IgD-negative memory B cell (primary cell): ENCODE results near the gene CASTOR1. TPM values are rescaled to one million over a fixed set of nuclear protein-coding genes. Genes with fewer than 3 reads are reported as not detected.

Experiments used
- H3K27ac Mint-ChIP-seq, 3 donors: one replicate each; pipeline ENCODE4 v1.8.0; 2020 to 2022; ENCODE audit warnings: mild to moderate bottlenecking in 3 of 3, mixed read lengths in 3 of 3, moderate library complexity in 1 of 3
- H3K27me3 Mint-ChIP-seq: one replicate; pipeline ENCODE4 v1.8.0; 2021; ENCODE audit warnings: mixed read lengths
- H3K36me3 Mint-ChIP-seq: one replicate; pipeline ENCODE4 v1.8.0; 2020; ENCODE audit warnings: mild to moderate bottlenecking, mixed read lengths
- H3K4me1 Mint-ChIP-seq, 3 donors: one replicate each; pipeline ENCODE4 v1.8.0; 2020 to 2022; ENCODE audit warnings: mixed read lengths in 3 of 3, mild to moderate bottlenecking in 1 of 3
- H3K4me3 Mint-ChIP-seq, 4 donors: one replicate each; pipeline ENCODE4 v1.8.0; 2020 to 2022; ENCODE audit warnings: mild to moderate bottlenecking in 4 of 4, mixed read lengths in 4 of 4, moderate library complexity in 3 of 4
- H3K9me3 Mint-ChIP-seq, 3 donors: one replicate each; pipeline ENCODE4 v1.8.0; 2020 to 2021; ENCODE audit warnings: mixed read lengths in 3 of 3, mild to moderate bottlenecking in 1 of 3
- polyA plus RNA-seq: library from polyadenylated mRNA; unstranded; fragments of 300-500 nt; fragmentation: Illumina TruSeq; gene quantifications from one replicate; pipeline ENCODE4 v1.2.3, GENCODE V29; 2021

The CASTOR1 gene
- polyA plus RNA-seq, 1 donor from 2014 or later, result 15.7 TPM

DNA sequence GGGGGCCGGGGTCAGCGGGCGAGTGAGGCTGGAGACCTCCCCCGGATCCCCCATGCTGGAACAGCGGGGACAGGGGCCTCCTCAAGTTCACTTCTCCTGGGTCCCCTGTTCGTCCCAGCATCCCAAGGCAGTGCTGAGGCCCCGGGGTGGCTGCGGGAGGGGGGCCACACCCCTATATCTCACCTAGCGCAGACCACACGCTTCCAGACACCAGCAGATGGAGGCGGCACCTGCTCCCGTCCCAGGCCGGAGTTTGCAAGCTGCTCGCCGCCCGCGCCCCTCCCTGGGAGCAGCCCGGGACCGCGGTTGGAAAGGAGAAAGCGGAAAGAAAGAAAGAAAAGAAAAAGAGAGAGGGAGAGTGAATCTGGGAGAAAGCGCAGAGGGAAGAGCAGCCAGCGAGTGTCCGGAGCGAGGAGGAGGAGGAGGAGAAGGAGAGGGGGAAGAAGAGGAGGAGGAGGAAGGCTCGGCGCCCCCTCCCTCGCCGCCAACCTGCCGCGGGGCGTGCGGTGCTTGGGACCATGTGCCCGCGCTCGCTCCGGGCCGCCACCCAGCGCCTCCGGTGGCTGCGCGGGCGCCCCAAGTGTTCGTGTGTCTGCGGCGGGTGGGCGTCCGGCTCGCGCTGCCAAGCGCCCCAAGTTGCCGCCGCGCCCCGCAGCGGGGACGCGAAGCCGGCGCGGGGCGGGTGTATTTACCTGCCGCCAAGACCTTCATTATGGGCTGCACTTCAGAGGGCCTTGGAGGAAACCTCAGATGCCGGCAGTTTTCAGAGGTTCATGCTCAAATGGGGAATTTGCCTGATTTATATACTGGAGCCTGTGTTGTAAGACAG lies 43.1 kb downstream of the CASTOR1 start, which contains the start of gene LIF:
Gene LIF (minus strand): TSS at position 775 of the 829 bp plus-strand sequence. CDS start 64 bp downstream, at position 711.
- H3K36me3 Mint-ChIP-seq, result no peaks in the 10 kb centered on the region
- H3K4me1 Mint-ChIP-seq, result peaks cover 0 to 12% (median 2%) of the 10 kb centered on the region in 3 donors
- peaks cover 27% of the 10 kb centered on the region for H3K27me3 Mint-ChIP-seq
- H3K9me3 Mint-ChIP-seq, result no peaks in the 10 kb centered on the region
- peak within 1 kb of the TSS in 1 of 3 donors; percentile 73 for H3K27ac Mint-ChIP-seq
- H3K4me3 Mint-ChIP-seq, result peak within 1 kb of the TSS in 3 of 4 donors; percentile 54 to 79 (median 60)

DNA sequence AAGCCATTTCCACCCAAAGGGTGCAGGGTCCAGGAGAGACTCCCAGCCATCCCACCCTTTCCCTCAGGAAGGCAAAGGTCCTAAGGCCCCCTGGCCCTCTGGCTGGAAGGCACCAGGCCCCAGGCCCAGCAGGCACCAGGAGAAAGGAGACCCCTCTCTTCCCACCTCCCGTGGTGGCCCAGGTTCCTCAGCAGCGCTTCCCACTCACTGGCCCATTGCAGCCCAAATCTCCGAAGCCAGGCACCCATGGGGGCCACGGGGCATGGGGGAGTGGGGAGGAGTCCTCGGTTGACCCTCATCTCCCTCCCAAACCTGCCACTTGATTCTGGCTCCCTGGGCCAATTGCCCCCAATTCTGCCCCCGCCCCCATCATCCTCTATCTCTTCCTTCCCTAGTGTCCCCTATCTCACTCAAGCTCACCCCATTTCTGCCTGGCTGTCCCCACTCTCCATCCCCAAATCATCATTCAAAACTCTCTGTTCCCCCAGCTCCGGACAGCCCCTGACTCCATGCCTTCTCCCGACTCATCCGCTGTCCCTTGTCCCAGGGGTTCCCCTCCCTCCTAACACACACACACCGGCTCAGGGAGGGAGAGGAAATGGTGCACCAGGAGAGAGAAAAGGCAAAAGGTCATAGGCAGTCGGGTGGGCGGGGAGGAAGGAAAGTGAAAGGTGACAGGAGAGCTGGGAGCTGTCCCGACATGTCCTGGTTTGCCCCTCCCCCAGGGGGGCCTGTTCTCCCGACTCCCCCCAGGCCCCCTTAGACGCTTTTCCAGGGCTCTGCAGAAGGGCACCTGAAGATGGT lies 43.9 kb downstream of the CASTOR1 start:
- Mint-ChIP-seq H3K27ac (no peak overlapping the region), H3K4me1 (peaks cover 8 to 20% (median 9%) of the 10 kb centered on the region in 3 donors), H3K9me3 (no peaks in the 10 kb centered on the region), H3K36me3 (no peaks in the 10 kb centered on the region), H3K27me3 (peaks cover 28% of the 10 kb centered on the region), H3K4me3 (no peak overlapping the region)

DNA sequence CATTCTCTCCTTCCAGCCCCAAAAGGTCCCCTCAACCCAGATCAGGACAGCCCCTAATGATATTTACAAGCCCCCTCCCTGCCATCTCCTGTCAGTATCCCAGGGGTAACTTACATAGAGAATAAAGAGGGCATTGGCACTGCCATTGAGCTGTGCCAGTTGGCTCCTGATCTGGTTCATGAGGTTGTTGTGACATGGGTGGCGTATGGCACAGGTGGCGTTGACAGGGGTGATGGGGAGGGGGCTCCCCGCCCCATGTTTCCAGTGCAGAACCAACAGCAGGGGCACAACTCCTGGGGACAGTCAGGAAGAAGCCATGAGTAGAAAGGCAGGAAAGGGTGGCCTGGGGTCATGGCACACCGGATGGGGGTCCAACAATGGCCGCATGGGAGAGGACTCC lies 44.7 kb downstream of the CASTOR1 start:
- Mint-ChIP-seq H3K4me3 (no peak overlapping the region), H3K9me3 (no peaks in the 10 kb centered on the region), H3K27me3 (peaks cover 28% of the 10 kb centered on the region), H3K36me3 (no peaks in the 10 kb centered on the region), H3K27ac (no peak overlapping the region), H3K4me1 (peaks cover 8 to 20% (median 9%) of the 10 kb centered on the region in 3 donors)

DNA sequence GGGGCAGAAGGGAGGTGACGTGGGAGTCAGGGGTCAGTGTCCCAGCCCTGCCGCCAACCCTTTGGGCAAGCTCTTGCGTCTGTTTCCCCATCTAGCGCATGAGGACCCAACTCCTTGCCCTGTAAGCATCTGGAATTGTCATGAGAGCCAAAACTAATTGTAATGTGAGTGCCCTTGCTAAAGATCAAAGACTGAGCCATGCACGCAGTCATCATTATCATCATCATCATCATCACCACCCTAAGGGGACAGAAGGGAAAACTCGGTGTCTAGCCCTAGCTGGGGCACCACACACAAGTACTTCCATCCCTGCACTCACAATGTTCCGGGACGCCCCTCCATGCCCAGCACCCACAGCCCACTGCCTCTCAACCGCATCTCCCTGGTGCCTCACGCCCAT lies 45.2 kb downstream of the CASTOR1 start:
- no peaks in the 10 kb centered on the region for H3K36me3 Mint-ChIP-seq
- H3K27me3 Mint-ChIP-seq, result peaks cover 28% of the 10 kb centered on the region
- H3K4me3 Mint-ChIP-seq, result peak overlapping the region in 1 of 4 donors; percentile 31

DNA sequence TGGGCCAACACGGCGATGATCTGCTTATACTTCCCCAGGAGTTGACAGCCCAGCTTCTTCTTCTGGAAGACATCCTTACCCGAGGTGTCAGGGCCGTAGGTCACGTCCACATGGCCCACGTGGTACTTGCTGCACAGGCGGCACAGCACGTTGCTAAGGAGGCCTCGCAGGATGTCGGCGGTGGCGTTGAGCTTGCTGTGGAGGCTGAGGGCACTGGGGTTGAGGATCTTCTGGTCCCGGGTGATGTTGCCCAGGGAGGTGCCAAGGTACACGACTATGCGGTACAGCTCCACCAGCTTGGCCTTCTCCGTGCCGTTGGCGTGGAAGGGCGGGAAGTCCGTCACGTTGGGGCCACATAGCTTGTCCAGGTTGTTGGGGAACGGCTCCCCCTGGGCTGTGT lies 45.6 kb downstream of the CASTOR1 start:
- H3K9me3 Mint-ChIP-seq, result no peaks in the 10 kb centered on the region
- peaks cover 8 to 20% (median 9%) of the 10 kb centered on the region in 3 donors for H3K4me1 Mint-ChIP-seq
- peaks cover 28% of the 10 kb centered on the region for H3K27me3 Mint-ChIP-seq
- H3K36me3 Mint-ChIP-seq, result no peaks in the 10 kb centered on the region
- no peak overlapping the region for H3K4me3 Mint-ChIP-seq
- H3K27ac Mint-ChIP-seq, result no peak overlapping the region

More for the DNA sequence above, 45.2 kb downstream of the CASTOR1 start:
- Mint-ChIP-seq H3K4me1 (peaks cover 8 to 20% (median 9%) of the 10 kb centered on the region in 3 donors), H3K27ac (no peak overlapping the region), H3K9me3 (no peaks in the 10 kb centered on the region)

DNA sequence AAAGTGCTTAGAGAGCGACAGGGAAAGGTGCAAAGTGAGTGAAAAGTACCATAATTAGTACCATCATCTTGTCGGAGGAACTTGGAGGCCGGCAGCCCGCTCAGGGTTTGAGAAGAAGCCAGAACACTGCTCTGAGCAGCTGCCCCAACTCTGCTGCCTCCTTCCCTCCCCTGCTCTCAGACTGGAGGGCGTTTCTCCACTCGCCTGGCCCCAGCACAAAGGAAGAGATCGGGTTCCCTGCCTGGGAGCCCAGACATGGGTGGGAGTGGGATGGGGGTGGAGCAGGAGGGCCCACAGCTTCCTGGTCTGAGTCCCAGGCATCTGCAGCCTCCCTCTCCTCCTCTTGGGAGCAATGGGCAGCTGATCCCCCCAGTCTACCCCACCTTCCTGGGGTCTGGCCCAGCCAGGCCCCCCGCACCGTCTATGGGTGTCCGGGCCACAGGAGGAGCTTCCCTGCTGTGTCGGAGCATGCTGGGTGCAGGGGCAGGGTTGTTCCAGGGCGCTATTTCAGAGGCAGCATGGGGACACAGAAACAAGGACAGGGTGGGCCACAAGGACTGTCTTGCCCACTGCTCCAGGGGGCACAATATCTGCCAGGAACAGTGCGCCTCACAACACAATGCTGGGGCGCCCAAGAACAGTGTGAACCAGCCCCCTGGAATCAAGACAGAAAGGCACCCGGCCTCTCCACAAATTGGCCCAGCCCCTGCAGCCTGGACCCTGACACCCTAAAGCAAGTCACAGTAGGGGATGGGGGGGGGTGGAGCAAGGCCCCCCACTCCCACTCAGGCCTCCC lies 47.5 kb downstream of the CASTOR1 start:
- no peak overlapping the region for H3K4me3 Mint-ChIP-seq
- peaks cover 1% of the 10 kb centered on the region for H3K36me3 Mint-ChIP-seq

DNA sequence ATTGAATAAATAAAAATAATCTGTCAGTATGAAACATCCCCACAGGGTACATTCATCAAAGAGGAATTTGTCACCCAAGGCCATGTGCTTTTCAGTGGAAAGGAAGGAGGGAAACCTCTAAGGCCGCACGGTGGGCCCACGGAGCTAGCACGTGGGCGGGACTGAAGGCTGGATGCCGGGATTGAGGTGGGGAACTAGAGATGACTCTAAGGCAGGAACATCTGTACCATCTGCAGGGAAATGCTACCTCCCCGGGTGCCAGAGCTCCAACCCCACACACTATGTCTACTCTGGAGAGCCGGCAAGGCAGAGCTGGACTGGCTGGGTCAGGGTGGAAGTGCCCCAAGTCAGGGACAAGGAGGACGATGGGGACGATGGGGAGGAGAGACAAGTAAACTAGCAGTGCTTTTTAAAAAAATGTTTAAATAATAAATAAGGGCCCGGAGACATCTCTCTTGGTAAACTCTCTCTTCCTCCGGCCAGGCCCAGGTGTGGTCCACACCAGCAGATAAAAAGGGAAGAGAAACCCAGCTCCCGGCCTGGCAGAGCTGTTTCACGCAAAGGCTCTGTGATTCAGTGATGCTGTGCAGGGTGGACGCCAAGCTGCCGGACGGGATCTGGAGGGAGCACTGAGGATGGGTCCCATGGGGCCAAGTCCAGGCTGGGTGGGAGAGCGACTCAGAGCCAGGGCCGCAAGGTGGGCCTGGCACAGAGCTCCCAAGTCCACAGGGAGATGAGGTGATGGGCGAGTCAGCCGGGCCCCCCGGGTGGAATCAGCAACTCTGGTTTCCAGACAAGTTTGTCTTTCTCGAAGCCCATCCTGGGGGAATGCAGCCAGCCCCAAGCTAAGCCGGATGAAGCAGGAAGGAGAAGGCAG lies 48.5 kb downstream of the CASTOR1 start:
- Mint-ChIP-seq H3K27ac (peak overlapping the region in 1 of 3 donors; percentile 46), H3K9me3 (no peaks in the 10 kb centered on the region), H3K4me1 (peaks cover 7 to 10% (median 8%) of the 10 kb centered on the region in 3 donors), H3K27me3 (peaks cover 2% of the 10 kb centered on the region), H3K4me3 (peak overlapping the region in 2 of 4 donors; percentile 63 to 65), H3K36me3 (peaks cover 1% of the 10 kb centered on the region)

More for the DNA sequence above, 47.5 kb downstream of the CASTOR1 start:
- Mint-ChIP-seq H3K27me3 (peaks cover 10% of the 10 kb centered on the region), H3K27ac (peak overlapping the region in 1 of 3 donors; percentile 14), H3K4me1 (peaks cover 8 to 15% (median 9%) of the 10 kb centered on the region in 3 donors), H3K9me3 (no peaks in the 10 kb centered on the region)

DNA sequence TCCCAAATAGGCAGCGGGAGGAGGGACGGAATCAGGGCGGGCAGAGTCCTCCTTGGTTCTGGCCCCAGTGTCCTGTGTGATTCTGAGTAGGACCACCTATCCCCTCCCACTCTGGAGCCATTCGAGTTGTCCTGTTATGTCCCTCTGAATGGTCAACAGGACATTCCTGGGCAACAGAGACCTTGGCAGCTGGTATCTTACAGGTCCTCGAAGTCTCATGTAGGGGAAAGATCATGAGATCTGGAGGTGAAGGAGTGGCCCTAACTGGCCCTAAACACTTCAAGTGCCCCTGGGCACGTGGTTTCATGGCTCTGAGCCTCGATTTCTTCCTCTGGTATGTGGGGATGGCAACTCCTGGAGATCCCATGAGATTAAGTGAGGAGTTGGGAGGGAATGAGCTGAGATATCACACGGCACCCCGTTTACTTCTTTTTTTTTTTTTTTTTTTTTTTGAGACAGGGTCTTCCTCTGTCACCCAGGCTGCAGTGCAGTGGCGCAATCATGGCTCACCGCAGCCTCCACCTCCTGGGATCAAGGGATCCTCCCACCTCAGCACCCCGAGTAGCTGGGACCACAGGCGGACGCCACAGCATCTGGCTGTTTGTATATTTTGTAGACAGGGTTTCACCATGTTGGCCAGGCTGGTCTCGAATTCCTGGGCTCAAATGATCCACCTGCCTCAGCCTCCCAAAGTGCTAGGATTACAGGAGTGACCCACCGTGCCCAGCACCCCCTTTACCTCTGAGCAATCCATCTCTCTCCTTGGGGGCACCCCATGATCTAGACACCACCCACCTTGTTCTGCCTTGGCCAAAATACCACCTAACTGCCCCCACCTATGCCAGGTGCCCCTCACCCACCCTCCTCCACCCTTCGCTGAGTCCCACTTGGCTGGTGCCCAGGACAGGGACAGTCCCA lies 49.6 kb downstream of the CASTOR1 start:
- Mint-ChIP-seq H3K27ac (no peak overlapping the region), H3K36me3 (peaks cover 1% of the 10 kb centered on the region), H3K27me3 (peaks cover 2% of the 10 kb centered on the region), H3K4me1 (peaks cover 7 to 10% (median 8%) of the 10 kb centered on the region in 3 donors), H3K9me3 (no peaks in the 10 kb centered on the region), H3K4me3 (no peak overlapping the region)

DNA sequence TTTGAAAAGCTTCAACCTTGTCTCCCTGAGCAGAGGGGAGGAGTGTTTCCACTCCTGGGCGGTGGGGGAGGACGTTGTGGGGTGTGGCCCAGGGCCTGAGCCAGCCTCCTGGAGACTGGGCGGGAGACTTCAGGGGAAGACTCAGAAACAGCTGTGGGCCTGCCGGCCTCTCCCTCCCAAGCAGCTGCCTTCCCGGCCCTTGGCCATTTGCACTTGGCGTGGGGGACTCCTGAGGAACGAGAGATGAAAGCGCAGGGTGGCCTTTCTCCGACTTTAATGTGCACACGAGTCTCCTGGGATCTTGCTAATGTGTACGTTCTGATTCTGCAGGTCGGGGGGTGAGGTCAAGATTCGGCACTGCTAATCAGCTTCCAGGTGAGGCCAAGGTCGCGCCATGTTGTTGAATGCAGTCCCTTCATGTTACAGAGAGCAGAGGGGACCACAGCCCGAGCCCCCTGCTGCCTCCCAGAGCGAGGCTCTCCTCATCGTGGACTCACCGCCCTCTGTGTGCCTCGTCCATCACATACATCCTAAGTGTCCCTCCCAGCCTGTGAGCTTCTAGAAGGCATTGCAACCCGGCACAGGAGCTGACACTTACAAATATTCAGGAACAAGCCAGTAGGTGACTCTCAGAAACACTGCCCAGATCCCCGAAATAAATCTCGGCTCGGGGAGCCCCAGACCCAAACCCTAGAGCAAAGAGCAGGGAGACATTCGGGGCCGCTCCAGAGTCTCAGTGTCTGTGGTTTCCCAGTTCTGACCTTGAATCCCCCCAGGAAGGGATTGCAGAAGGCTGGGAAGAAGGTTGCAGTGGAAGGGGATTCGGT lies 50.4 kb downstream of the CASTOR1 start:
- H3K4me1 Mint-ChIP-seq, result peaks cover 7 to 10% (median 8%) of the 10 kb centered on the region in 3 donors
- peaks cover 1% of the 10 kb centered on the region for H3K36me3 Mint-ChIP-seq
- no peak overlapping the region for H3K27ac Mint-ChIP-seq
- H3K27me3 Mint-ChIP-seq, result peaks cover 2% of the 10 kb centered on the region
- no peaks in the 10 kb centered on the region for H3K9me3 Mint-ChIP-seq
- no peak overlapping the region for H3K4me3 Mint-ChIP-seq

DNA sequence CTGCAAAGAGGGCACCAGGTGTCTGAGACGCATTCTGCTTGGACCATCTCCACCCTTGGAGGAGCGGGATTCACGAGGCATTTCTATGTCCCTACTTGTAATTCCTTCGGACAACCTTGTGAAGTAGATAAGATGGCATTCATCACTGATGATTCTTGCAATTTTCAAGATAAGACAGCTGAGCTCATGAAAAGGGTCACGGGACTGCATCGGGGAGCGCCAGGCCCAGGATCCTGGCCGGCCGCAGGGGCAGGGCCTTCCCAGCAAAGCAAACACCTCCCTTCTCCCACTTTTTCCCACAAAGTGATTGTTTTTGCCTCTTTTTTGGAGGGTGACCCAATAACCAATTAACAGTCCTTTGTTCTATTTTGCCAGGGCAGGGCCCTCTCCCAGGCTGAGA lies 51.2 kb downstream of the CASTOR1 start:
- Mint-ChIP-seq H3K36me3 (peaks cover 1% of the 10 kb centered on the region), H3K4me3 (no peak overlapping the region), H3K27me3 (peaks cover 2% of the 10 kb centered on the region), H3K9me3 (no peaks in the 10 kb centered on the region), H3K27ac (no peak overlapping the region), H3K4me1 (peaks cover 7 to 10% (median 8%) of the 10 kb centered on the region in 3 donors)

DNA sequence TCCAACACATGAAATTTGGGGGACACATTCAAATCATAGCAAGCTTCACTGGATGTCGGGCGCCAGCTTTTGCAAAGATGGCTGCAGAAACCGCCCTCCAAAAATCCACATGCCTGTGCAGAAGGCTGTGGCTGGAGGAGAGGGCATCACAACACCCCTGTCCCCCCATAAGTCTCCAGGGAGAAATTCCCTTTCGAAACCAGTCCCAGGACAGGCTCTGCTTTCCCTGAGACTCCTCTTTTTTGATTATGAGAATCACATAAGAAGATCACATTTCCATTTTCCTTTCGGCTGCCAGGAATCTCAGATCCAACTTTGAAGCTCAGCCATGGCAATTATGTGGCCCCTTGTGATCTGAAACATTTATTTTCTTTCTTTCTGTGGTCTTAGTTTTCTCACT lies 52.4 kb downstream of the CASTOR1 start:
- H3K36me3 Mint-ChIP-seq, result peaks cover 1% of the 10 kb centered on the region
- no peak overlapping the region for H3K4me3 Mint-ChIP-seq
- peaks cover 0 to 1% (median 0%) of the 10 kb centered on the region in 3 donors for H3K9me3 Mint-ChIP-seq
- H3K27ac Mint-ChIP-seq, result no peak overlapping the region
- peaks cover 2% of the 10 kb centered on the region for H3K27me3 Mint-ChIP-seq
- H3K4me1 Mint-ChIP-seq, result peaks cover 7 to 10% (median 8%) of the 10 kb centered on the region in 3 donors

DNA sequence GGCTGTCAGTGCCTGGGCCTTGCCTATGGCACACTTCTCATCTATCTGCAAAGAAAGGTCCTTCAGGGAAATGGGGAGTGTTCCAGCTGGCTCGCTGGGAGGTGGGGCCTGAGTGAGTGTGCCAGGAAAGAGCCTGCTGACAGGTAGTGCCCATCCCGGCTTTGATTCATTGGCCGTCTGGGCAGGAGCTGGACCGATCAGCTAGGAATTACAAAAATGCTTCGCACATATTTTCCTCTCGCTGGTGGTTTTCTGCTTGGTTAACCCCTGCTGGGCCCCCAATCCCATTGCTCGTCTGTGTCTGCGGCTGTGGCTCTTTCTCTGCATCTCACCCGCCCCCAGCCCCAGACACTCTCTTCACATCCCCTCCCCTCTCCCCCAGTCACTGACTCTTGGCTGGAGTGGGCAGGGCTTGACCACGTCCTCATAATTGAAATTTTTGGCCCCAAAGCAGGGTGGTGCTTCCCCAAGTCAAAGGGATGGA lies 53.6 kb downstream of the CASTOR1 start:
- H3K36me3 Mint-ChIP-seq, result peaks cover 1% of the 10 kb centered on the region
- no peak overlapping the region for H3K27ac Mint-ChIP-seq
- peaks cover 0 to 2% (median 0%) of the 10 kb centered on the region in 3 donors for H3K9me3 Mint-ChIP-seq

More for the DNA sequence above, 53.6 kb downstream of the CASTOR1 start:
- Mint-ChIP-seq H3K27me3 (peaks cover under 1% of the 10 kb centered on the region), H3K4me3 (no peak overlapping the region), H3K4me1 (peaks cover 4% of the 10 kb centered on the region in 3 donors)
